ENCODE results near the gene C12orf56.
"Not testable (repeated sequence)": the region's sequence is repeated elsewhere in the genome, so short reads cannot be mapped to it uniquely, and the experiment has no call there.

The C12orf56 gene

DNA sequence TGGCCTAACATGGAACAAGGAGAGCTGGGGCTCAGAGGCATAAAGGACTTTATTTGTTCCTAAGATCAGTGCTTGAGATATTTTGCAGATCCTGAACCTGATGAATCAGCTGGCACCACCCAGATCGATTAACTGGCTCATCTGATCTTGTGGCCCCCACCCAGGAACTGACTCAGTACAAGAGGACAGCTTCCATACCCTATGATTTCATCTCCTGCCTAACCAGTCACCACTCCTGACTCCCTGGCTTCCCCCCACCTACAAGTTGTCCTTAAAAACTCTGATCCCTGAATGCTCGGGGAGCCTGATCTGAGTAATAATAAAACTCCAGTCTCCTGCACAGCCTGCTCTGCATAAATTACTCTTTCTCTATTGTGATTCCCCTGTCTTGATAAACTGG, 5.1 kb downstream of the C12orf56 start:
- H3K27ac ChIP-seq (ENCODE audit: low read length): no peak overlapping the region
- no peaks in the 10 kb centered on the region; the same call in 1 of the 2 replicates for H3K9me3 ChIP-seq (ENCODE audit: insufficient read depth, low read depth, low read length)
- no peak overlapping the region for H3K9ac ChIP-seq (ENCODE audit: low read depth, low read length)
- peaks cover 8% of the 10 kb centered on the region; the same call in 1 of the 2 replicates for H3K27me3 ChIP-seq (ENCODE audit: insufficient read depth, low read length)
- H3K4me3 ChIP-seq (ENCODE audit: low read length): no peak overlapping the region
- H3K4me1 ChIP-seq (ENCODE audit: insufficient read depth, low read length): no peaks in the 10 kb centered on the region
- H3K36me3 ChIP-seq (ENCODE audit: insufficient read depth, low read depth, low read length): no peaks in the 10 kb centered on the region

DNA sequence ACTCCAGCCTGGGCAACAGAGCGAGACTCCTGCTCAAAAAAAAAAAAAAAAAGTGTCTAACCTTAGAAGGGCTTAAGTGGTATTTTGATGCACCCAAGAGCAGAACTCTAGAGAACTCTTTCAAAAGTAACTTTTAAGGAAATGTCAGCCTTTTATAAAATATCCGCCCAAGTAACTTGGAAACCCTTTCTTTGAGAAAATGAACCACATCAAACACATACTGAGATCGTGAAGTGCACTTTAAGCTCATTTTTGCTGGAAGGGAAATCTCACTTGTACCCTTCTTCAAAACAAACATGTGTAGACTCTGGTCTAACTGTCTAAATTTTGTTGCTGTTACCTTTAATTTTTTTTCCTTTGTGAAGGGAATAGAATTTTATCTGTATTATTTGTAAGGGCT, 5.5 kb downstream of the C12orf56 start:
- Histone ChIP-seq H3K27ac (ENCODE audit: low read length) (no peak overlapping the region), H3K4me1 (ENCODE audit: insufficient read depth, low read length) (no peaks in the 10 kb centered on the region), H3K9me3 (ENCODE audit: insufficient read depth, low read depth, low read length) (no peaks in the 10 kb centered on the region; the same call in 1 of the 2 replicates), H3K9ac (ENCODE audit: low read depth, low read length) (no peak overlapping the region), H3K27me3 (ENCODE audit: insufficient read depth, low read length) (peaks cover 4% of the 10 kb centered on the region; the same call in 1 of the 2 replicates), H3K36me3 (ENCODE audit: insufficient read depth, low read depth, low read length) (no peaks in the 10 kb centered on the region), H3K4me3 (ENCODE audit: low read length) (no peak overlapping the region)

DNA sequence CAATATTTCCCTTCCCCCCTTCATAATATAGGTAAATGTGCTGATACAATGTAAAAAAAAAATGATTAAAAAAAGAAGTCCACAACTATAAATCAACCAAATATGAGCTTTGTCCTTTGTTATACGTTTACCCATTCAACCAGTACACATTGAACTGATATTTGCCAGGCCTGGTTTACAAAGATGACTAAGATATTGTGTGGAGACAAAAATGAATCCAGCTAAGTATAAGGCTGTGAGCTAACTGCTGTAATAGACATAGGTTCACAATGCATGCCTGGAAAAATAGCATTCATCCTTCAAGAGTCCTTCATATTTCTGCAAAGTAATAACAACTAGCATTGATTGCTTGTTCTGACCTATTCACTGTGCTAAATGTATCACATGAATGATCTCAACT, 6.9 kb downstream of the C12orf56 start:
- Histone ChIP-seq H3K9me3 (ENCODE audit: insufficient read depth, low read depth, low read length) (no peaks in the 10 kb centered on the region; the same call in none of the 2 replicates), H3K4me3 (ENCODE audit: low read length) (no peak overlapping the region), H3K9ac (ENCODE audit: low read depth, low read length) (no peak overlapping the region), H3K36me3 (ENCODE audit: insufficient read depth, low read depth, low read length) (no peaks in the 10 kb centered on the region), H3K27me3 (ENCODE audit: insufficient read depth, low read length) (no peaks in the 10 kb centered on the region), H3K4me1 (ENCODE audit: insufficient read depth, low read length) (no peaks in the 10 kb centered on the region), H3K27ac (ENCODE audit: low read length) (no peak overlapping the region)

DNA sequence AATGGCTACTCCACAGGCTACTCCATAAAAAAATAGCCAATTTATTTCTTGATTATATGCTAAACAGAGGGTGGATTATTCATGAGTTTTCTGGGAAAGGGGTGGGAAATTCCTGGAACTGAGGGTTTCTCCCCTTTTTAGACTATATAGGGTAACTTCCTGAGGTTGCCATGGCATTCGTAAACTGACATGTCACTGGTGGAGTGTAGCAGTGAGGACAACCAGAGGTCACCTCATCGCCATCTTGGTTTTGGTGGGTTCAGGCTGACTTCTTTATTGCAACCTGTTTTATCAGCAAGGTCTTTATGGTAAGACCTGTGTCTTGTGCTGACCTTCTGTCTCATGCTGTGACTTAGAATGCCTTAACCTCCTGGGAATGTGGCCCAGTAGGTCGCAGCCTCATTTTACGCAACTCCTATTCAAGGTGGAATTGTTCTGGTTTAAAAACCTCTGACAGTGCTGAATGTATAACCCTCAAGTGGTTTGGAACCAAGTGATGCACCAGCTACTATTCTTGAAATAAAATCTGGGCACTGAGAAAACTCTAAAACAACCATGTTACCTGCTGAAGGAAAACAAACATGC, 27.7 kb downstream of the C12orf56 start:
- Histone ChIP-seq H3K9ac (ENCODE audit: low read depth, low read length) (no peak overlapping the region), H3K27ac (ENCODE audit: low read length) (no peak overlapping the region), H3K27me3 (ENCODE audit: insufficient read depth, low read length) (no peaks in the 10 kb centered on the region), H3K9me3 (ENCODE audit: insufficient read depth, low read depth, low read length) (no peaks in the 10 kb centered on the region), H3K4me1 (ENCODE audit: insufficient read depth, low read length) (peaks cover 3% of the 10 kb centered on the region; the same call in 1 of the 2 replicates), H3K36me3 (ENCODE audit: insufficient read depth, low read depth, low read length) (no peaks in the 10 kb centered on the region), H3K4me3 (ENCODE audit: low read length) (no peak overlapping the region)

DNA sequence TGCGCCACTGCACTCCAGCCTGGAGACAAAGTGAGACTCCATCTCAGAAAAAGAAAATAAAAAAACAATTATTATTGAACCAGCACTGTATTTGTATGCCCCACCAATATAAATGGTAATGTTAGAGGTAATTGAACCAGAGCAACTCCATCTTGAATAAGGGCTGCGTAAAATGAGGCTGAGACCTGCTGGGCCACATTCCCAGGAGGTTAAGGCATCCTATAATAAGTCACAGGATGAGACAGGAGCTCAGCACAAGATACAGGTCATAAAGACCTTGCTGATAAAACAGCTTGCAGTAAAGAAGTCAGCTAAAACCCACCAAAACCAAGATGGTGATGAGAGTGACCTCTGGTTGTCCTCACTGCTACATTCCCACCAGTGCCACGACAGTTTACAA, 29.4 kb downstream of the C12orf56 start:
- H3K4me3 ChIP-seq (ENCODE audit: low read length); H3K4me1 ChIP-seq (ENCODE audit: insufficient read depth, low read length); H3K27ac ChIP-seq (ENCODE audit: low read length); H3K9me3 ChIP-seq (ENCODE audit: insufficient read depth, low read depth, low read length); H3K36me3 ChIP-seq (ENCODE audit: insufficient read depth, low read depth, low read length); H3K9ac ChIP-seq (ENCODE audit: low read depth, low read length); H3K27me3 ChIP-seq (ENCODE audit: insufficient read depth, low read length): not testable (repeated sequence)

DNA sequence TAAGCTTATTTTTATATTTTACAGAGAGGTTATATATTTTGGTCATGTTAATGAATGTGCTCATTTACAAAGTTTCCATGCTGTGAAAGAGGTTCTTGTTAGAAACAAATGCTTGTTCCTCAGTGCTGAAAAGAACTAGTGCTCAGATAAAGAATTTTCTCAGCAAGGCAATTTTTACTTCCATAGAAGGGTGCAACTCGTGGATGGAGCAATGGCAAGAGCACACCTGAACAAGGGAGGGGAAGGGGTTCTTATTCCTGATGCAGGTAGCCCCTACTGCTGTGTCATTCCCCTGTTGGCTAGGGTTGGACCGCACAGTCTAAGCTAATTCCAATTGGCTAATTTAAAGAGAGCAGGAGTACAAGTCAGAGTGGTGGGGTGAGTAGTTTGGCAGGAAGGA, 34.3 kb downstream of the C12orf56 start:
- H3K27ac ChIP-seq (ENCODE audit: low read length); H3K27me3 ChIP-seq (ENCODE audit: insufficient read depth, low read length); H3K4me1 ChIP-seq (ENCODE audit: insufficient read depth, low read length); H3K9ac ChIP-seq (ENCODE audit: low read depth, low read length); H3K4me3 ChIP-seq (ENCODE audit: low read length); H3K36me3 ChIP-seq (ENCODE audit: insufficient read depth, low read depth, low read length): not testable (repeated sequence)
- peaks cover 17% of the 10 kb centered on the region for H3K9me3 ChIP-seq (ENCODE audit: insufficient read depth, low read depth, low read length)

DNA sequence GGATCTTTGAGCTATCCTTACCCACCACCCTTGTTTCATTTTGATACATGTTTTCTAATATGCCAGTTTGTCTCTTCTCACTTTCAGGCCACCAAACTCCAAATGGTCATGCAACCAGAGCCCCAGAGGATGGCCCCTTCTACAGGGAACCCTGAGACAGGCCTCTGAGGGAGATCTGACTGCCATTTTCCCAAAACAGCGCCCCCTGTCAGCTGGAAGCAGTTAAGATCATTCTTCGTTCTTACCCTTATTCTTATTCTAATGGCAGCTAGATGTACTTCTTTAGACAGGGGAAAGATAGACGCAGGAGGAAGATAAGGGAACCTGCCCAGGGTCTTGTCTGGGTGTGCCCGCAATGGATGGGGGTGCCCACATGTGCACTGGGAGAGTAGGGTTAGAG, 38.4 kb downstream of the C12orf56 start:
- no peak overlapping the region for H3K27ac ChIP-seq (ENCODE audit: low read length)
- H3K4me3 ChIP-seq (ENCODE audit: low read length): no peak overlapping the region
- H3K9ac ChIP-seq (ENCODE audit: low read depth, low read length): no peak overlapping the region
- no peaks in the 10 kb centered on the region for H3K27me3 ChIP-seq (ENCODE audit: insufficient read depth, low read length)
- no peaks in the 10 kb centered on the region; the same call in 1 of the 2 replicates for H3K36me3 ChIP-seq (ENCODE audit: insufficient read depth, low read depth, low read length)
- no peaks in the 10 kb centered on the region for H3K4me1 ChIP-seq (ENCODE audit: insufficient read depth, low read length)
- H3K9me3 ChIP-seq (ENCODE audit: insufficient read depth, low read depth, low read length): peaks cover 21% of the 10 kb centered on the region

DNA sequence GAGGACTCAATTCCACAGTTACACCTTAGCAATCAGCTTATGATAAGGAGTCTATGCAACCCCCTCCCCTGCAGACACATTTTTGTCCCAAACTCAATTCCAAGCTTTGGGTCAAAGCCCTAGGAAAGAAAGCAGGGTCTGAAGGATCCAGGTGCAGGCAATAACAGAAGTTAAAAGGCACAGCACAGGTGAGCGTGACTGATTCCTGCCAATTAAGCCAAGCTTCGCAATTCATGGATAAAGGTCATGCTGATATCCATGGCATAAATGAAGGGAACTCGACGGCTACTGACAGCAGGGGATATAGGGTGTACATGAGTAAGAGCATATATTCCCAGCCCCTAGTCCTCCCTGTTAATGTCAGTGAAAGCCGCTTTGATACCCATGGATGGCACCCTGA, 39.3 kb downstream of the C12orf56 start:
- Histone ChIP-seq H3K9ac (ENCODE audit: low read depth, low read length) (no peak overlapping the region), H3K27me3 (ENCODE audit: insufficient read depth, low read length) (no peaks in the 10 kb centered on the region), H3K27ac (ENCODE audit: low read length) (no peak overlapping the region), H3K4me1 (ENCODE audit: insufficient read depth, low read length) (no peaks in the 10 kb centered on the region), H3K9me3 (ENCODE audit: insufficient read depth, low read depth, low read length) (peaks cover 16% of the 10 kb centered on the region), H3K4me3 (ENCODE audit: low read length) (no peak overlapping the region), H3K36me3 (ENCODE audit: insufficient read depth, low read depth, low read length) (no peaks in the 10 kb centered on the region; the same call in 1 of the 2 replicates)

DNA sequence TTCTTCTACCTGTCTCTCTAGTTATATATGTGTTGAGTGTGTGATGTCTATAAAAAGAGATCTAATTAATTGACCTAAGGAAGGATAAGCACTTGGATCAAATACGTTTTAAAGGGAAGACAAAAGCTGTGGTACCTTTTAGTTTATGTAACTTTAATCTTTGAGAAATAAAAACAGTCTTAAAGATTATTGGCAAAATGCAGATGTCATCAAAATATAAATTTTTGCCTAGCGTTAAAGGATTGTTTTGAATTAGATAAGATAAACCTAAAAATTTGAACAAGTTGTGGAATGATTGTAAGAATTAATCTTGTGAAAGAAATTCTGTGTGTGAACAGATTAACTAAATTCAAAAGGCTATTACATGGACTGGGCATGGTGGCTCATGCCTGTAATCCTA, 42.9 kb downstream of the C12orf56 start:
- Histone ChIP-seq H3K27ac (ENCODE audit: low read length) (no peak overlapping the region), H3K9ac (ENCODE audit: low read depth, low read length) (no peak overlapping the region), H3K4me3 (ENCODE audit: low read length) (no peak overlapping the region), H3K9me3 (ENCODE audit: insufficient read depth, low read depth, low read length) (peaks cover 14% of the 10 kb centered on the region), H3K27me3 (ENCODE audit: insufficient read depth, low read length) (no peaks in the 10 kb centered on the region), H3K36me3 (ENCODE audit: insufficient read depth, low read depth, low read length) (no peaks in the 10 kb centered on the region; the same call in 1 of the 2 replicates), H3K4me1 (ENCODE audit: insufficient read depth, low read length) (no peaks in the 10 kb centered on the region)

DNA sequence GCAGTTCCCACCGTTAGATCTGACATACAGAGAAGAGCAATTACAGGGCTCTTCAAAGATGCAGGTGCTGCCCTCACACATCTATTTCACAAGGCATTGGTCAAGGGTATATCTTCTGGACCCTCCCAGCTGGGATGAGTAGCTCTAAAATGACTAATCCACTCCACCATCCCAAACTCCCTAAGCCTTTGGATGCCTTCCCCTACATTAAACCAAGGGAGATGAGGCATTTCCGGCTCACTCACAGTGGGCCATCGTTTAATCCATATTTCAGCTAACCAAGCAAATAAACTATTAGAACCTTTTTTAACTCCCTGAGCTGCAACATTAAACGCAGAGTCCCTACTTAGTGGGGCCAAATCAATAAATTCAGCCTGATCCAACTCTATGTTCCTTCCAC, 45.9 kb downstream of the C12orf56 start:
- H3K4me1 ChIP-seq (ENCODE audit: insufficient read depth, low read length): not testable (repeated sequence)

DNA sequence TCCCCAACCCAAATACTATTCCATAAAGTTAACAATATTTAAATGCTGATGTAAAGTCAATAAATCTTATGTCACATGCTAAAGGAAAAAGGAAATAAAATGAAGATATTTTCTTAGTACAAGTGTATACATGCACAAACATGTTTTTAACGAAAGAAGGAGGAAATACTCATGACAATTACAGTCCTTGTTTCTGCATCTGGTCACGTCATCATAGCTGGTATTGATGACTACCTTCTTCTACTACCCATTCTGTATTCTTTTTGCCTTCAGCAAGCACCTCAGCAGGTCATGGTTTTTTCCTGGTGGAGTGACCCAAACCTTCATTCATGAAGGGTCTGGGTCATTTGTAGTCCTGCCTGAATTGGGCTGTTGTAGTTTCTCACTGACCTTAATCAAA, 50.0 kb downstream of the C12orf56 start:
- not testable (repeated sequence) for H3K9me3 ChIP-seq (ENCODE audit: insufficient read depth, low read depth, low read length); H3K36me3 ChIP-seq (ENCODE audit: insufficient read depth, low read depth, low read length); H3K27me3 ChIP-seq (ENCODE audit: insufficient read depth, low read length); H3K9ac ChIP-seq (ENCODE audit: low read depth, low read length); H3K27ac ChIP-seq (ENCODE audit: low read length); H3K4me1 ChIP-seq (ENCODE audit: insufficient read depth, low read length); H3K4me3 ChIP-seq (ENCODE audit: low read length)

More for the DNA sequence above, 45.9 kb downstream of the C12orf56 start:
- not testable (repeated sequence) for H3K4me3 ChIP-seq (ENCODE audit: low read length); H3K36me3 ChIP-seq (ENCODE audit: insufficient read depth, low read depth, low read length); H3K27ac ChIP-seq (ENCODE audit: low read length); H3K27me3 ChIP-seq (ENCODE audit: insufficient read depth, low read length); H3K9ac ChIP-seq (ENCODE audit: low read depth, low read length); H3K9me3 ChIP-seq (ENCODE audit: insufficient read depth, low read depth, low read length)

DNA sequence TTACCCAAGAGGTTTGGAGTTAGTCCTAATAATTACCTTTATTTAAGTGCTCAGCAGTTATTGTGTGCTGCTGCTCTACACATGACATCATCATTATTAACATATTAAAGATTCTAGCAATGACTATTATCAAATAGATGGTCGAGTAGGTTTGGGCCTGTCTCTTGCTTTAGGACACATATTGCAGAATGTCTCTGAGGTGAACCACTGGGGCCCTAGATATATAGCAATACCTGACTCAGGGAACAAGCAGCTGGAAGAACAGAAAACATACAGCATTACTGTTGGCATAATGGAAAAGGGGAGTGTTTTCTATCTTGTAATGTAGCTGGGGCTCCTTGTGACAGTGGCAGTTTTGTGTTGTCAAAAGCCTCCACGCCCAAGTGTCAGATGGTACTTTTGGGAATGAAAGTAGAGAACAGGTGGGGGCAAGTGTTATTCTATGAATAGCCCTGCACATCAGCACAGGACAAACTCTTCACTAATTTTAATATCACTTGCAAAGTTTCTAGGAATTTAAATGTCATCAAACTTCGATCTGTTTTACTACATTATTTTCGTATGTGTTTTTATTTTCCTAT, 54.6 kb downstream of the C12orf56 start:
- no peak overlapping the region for H3K9ac ChIP-seq (ENCODE audit: low read depth, low read length)
- no peaks in the 10 kb centered on the region for H3K27me3 ChIP-seq (ENCODE audit: insufficient read depth, low read length)
- no peaks in the 10 kb centered on the region for H3K4me1 ChIP-seq (ENCODE audit: insufficient read depth, low read length)
- no peak overlapping the region for H3K4me3 ChIP-seq (ENCODE audit: low read length)
- no peaks in the 10 kb centered on the region for H3K36me3 ChIP-seq (ENCODE audit: insufficient read depth, low read depth, low read length)
- no peak overlapping the region for H3K27ac ChIP-seq (ENCODE audit: low read length)
- H3K9me3 ChIP-seq (ENCODE audit: insufficient read depth, low read depth, low read length): peaks cover 5% of the 10 kb centered on the region; the same call in 1 of the 2 replicates
